SK-N-MC (cell line): Measurements from ENCODE around the gene CROCC2.

ENCODE experiments used
- EZH2 ChIP-seq: fragments of 200-600 bp; sonication (generic); IDR thresholded peaks from one replicate; pipeline ENCODE4 v1.6.1; 2017; ENCODE audit warnings: antibody characterized with exemption
- POLR2AphosphoS5 ChIP-seq: IDR thresholded peaks from 2 replicates; pipeline ENCODE4 v1.6.1; 2012; ENCODE audit warnings: mild to moderate bottlenecking, low read depth, low read length, borderline replicate concordance

DNA sequence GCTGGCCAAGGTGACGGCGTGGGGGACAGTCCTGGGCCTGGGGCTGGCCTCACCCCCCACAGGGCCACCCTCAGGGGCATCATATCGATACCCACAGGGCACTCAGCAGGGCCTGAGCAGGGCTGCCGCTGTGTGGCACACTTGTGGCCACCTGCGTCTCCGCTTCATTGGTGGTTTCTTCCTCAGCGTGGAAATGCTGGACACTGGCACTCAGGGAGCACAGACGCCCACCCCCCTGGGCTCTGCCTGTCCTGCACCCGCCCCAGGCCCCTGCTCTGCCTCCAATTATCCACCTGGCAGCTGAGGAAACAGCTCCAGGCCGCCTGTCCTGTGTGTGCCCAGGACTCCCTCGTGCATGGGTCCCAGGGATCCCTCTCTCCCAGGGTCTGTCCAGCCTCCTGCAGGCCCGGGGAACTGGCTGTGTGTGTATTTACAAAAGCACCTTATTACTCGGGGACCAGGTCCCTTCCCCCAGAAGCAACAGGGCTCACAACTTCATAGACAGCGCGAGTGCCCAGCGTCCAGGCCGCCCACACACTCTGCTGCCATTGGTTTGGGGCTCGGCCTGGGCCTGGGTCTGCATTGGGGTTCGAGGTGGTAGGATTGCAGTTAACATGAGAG lies 13.1 kb downstream of the CROCC2 start:
- TF ChIP-seq POLR2AphosphoS5 (no peak), EZH2 (no peak)
